ENCODE measurements around the gene C2CD2L. TPM values are rescaled to one million over a fixed set of nuclear protein-coding genes. Genes with fewer than 3 reads are reported as not detected.
"Not testable (repeated sequence)": the region's sequence is repeated elsewhere in the genome, so short reads cannot be mapped to it uniquely, and the experiment has no call there.

Gene C2CD2L
- polyA plus RNA-seq, 3 donors, result 3.1 to 6.7 (median 5.2) TPM

DNA sequence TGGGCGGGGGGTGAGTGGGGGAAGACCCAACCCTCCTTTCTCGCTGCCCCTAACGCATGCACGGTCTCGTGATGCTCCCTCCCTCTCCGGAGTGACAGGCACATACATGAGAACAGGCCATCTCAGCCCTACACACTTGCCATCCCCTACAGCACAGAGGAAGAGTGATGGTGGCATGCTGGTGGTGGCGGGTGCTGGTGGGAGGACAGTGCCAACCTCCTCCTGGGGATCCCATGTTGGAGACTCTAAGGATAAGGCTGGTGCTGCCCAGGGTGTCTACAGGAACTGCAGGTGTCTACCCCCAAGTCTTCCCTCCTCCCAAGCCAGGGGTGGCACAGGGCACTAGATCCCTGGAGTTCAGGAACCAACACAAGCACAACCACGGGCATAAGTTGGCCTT lies 54.7 kb downstream of the C2CD2L start:
- no peak overlapping the region for H3K27ac ChIP-seq (ENCODE audit: low read depth, low read length)
- 70 to 84% (median 81%) methylated on average over 8 of the region's 8 CpGs for WGBS, 3 donors

DNA sequence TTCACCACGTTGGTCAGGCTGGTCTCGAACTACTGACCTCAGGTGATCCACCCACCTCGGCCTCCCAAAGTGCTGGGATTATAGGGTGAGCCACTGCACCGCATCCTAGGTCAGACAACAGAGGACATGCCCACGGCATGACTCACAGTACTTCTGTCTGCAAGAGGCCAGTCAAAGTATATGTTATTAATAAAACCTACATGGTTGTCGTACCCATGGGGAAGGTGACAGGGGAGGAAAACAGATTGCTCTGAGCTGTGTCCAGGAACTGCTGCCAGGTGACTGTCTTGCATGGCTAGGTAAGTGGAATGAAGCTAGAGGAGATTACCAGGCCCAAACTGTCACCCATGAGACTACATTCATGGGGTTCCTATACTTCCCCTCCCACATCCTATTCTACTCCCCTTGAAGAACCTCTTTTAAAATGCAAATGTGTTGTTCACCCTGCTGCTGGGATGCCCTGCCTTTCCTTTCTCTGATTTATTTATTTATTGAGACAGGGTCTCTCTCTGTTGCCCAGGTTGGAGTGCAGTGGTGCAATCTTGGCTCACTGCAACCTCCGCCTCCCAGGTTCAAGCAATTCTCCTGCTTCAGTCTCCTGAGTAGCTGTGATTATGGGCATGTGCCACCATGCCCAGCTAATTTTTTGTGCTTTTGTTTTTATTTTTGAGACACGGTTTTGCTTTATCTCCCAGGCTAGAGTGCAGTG lies 59.4 kb downstream of the C2CD2L start:
- no peak overlapping the region for H3K27ac ChIP-seq (ENCODE audit: low read depth, low read length)
- WGBS, 3 donors, result 70 to 81% (median 74%) methylated on average over 8 of the region's 8 CpGs

DNA sequence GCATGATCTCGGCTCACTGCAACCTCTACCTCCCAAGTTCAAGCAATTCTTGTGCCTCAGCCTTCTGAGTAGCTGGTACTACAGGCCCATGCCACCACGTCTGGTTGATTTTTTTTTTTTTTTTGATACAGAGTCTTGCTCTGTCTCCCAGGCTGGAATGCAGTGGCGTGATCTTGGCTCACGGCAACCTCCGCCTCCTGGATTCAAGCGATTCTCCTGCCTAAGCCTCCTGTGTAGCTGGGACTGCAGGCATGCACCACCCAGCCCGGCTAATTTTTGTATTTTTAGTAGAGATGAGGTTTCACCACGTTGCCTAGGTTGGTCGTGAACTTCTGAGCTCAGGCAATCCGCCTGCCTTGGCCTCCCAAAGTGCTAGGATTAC lies 59.9 kb downstream of the C2CD2L start:
- H3K27ac ChIP-seq (ENCODE audit: low read depth, low read length), result not testable (repeated sequence)

DNA sequence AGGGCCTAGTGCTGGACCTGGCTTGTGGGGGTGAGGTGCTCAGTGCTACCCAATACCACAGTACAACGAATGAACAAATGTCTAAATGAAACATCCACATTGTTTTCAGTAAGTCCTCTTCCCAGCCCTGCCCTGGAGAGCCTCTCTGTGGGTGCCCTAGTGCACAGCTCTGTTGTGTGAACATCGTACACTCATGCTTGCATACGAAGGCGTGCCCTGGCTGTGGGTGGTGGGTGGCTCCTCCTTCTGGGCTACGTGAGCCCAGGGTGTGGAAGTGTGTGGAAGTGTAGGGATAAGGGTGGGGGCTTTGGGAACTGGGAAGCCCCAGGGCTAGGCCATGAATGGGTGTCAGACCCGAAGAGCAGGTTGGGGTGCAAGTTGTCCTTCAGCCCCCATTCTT lies 60.8 kb downstream of the C2CD2L start:
- no peak overlapping the region for H3K27ac ChIP-seq (ENCODE audit: low read depth, low read length)

More for the DNA sequence above, 59.9 kb downstream of the C2CD2L start:
- 84 to 90% (median 88%) methylated on average over 10 of the region's 10 CpGs for WGBS, 3 donors

More for the DNA sequence above, 60.8 kb downstream of the C2CD2L start:
- 58 to 65% (median 64%) methylated on average over 6 of the region's 6 CpGs for WGBS, 3 donors

Other genes starting within 250 kb of the C2CD2L start
- gene CXCR5, start 223.5 kb upstream of the C2CD2L start, polyA plus RNA-seq, result under 1 TPM; 0.22 to 1.00 (median 0.46) TPM
- gene BCL9L, start 181.4 kb upstream of the C2CD2L start, polyA plus RNA-seq, result 10 to 100 TPM; 13.9 to 28.9 (median 22.8) TPM
- gene UPK2, start 151.0 kb upstream of the C2CD2L start, polyA plus RNA-seq, result under 1 TPM in 2 of 3 donors, not detected in 1; 0.14 to 0.16 TPM
- gene FOXR1, start 135.6 kb upstream of the C2CD2L start, polyA plus RNA-seq, result not detected
- 10 to 100 TPM in 2 of 3 donors, 1 to 10 TPM in 1; 6.1 to 28.3 (median 13.7) TPM for gene CENATAC, start 109.2 kb upstream of the C2CD2L start, polyA plus RNA-seq
- 1,000 to 10,000 TPM; 1,274 to 4,411 (median 1,949) TPM for gene RPS25, start 89.0 kb upstream of the C2CD2L start, polyA plus RNA-seq
- 10 to 100 TPM; 24.1 to 48.4 (median 46.6) TPM for gene TRAPPC4, start 88.6 kb upstream of the C2CD2L start, polyA plus RNA-seq
- gene SLC37A4, start 76.5 kb upstream of the C2CD2L start, polyA plus RNA-seq, result 10 to 100 TPM in 2 of 3 donors, 1 to 10 TPM in 1; 7.4 to 37.9 (median 13.2) TPM
- gene HYOU1, start 50.1 kb upstream of the C2CD2L start, polyA plus RNA-seq, result 10 to 100 TPM; 37.7 to 73.2 (median 41.1) TPM
- 10 to 100 TPM; 20.5 to 35.2 (median 30.7) TPM for gene VPS11, start 39.5 kb upstream of the C2CD2L start, polyA plus RNA-seq
- 10 to 100 TPM; 13.7 to 23.3 (median 14.7) TPM for gene HMBS, start 22.5 kb upstream of the C2CD2L start, polyA plus RNA-seq
- gene DPAGT1, start 5.5 kb upstream of the C2CD2L start, polyA plus RNA-seq, result 10 to 100 TPM; 20.0 to 28.9 (median 24.0) TPM
- 10 to 100 TPM in 1 of 3 donors, 1 to 10 TPM in 2; 9.1 to 15.4 (median 9.7) TPM for gene HINFP, start 14.2 kb downstream of the C2CD2L start, polyA plus RNA-seq
- gene ABCG4, start 41.7 kb downstream of the C2CD2L start, polyA plus RNA-seq, result under 1 TPM; 0.01 to 0.34 (median 0.06) TPM
- gene NLRX1, start 61.4 kb downstream of the C2CD2L start, polyA plus RNA-seq, result 10 to 100 TPM in 2 of 3 donors, 1 to 10 TPM in 1; 7.1 to 15.4 (median 10.3) TPM
- gene NHERF4, start 78.1 kb downstream of the C2CD2L start, polyA plus RNA-seq, result under 1 TPM; 0.17 to 0.27 (median 0.22) TPM
- 1 to 10 TPM; 1.7 to 7.3 (median 5.8) TPM for gene CBL, start 99.0 kb downstream of the C2CD2L start, polyA plus RNA-seq
- 100 to 1,000 TPM in 2 of 3 donors, 10 to 100 TPM in 1; 45.3 to 517 (median 120) TPM for gene MCAM, start 209.8 kb downstream of the C2CD2L start, polyA plus RNA-seq
- gene RNF26, start 227.2 kb downstream of the C2CD2L start, polyA plus RNA-seq, result 10 to 100 TPM in 2 of 3 donors, 1 to 10 TPM in 1; 8.8 to 16.3 (median 11.1) TPM
- 10 to 100 TPM; 13.1 to 45.3 (median 26.5) TPM for gene C1QTNF5, start 233.5 kb downstream of the C2CD2L start, polyA plus RNA-seq
- gene MFRP, start 239.4 kb downstream of the C2CD2L start, polyA plus RNA-seq, result under 1 TPM in 2 of 3 donors, not detected in 1; 0.03 to 0.11 TPM

All from adipose tissue (tissue), 3 donors.